ENCODE measurements around the gene KCTD16. TPM values are rescaled to one million over a fixed set of nuclear protein-coding genes. Genes with fewer than 3 reads are reported as not detected.

The KCTD16 gene
- total RNA-seq, 1 experiment from 2014 or later = 0.64 TPM

- intact Hi-C loops (cut with micrococcal nuclease) = no loop called here
These were observed 118.6 kb downstream of the KCTD16 start for GRCh38 chr5:144289277-144289676.

GRCh38 chr5:144292029-144292428, 121.4 kb downstream of the KCTD16 start:
- H3K4me3 ChIP-seq (replicated peaks in 1 of 2; ENCODE audit: low read depth in 1 of 2, low read length in 2 of 2) = no peak overlapping the region
- H4K20me1 ChIP-seq (ENCODE audit: insufficient read depth) = no peaks in the 10 kb centered on the region
- ChIA-PET CTCF (no interaction called here), POLR2A (no interaction called here), RAD21 (ENCODE audit: low non-redundant PET in 1 of 2, low total read pairs in 2 of 2, uncharacterized antibody in 2 of 2, unreplicated experiment in 2 of 2) (no interaction called here)
- peaks cover 13% of the 10 kb centered on the region for H3K27me3 ChIP-seq (ENCODE audit: insufficient read depth, low read length)
- no peaks in the 10 kb centered on the region for H3K4me1 ChIP-seq (ENCODE audit: control insufficient read depth in 1 of 2, insufficient read depth in 2 of 2, low read length in 2 of 2)
- intact Hi-C loops (cut with micrococcal nuclease) = no loop called here
- no peaks in the 10 kb centered on the region for H3K79me2 ChIP-seq (ENCODE audit: insufficient read depth, low read length)
- H3K9ac ChIP-seq (ENCODE audit: low read length) = no peak overlapping the region
- H3K9me3 ChIP-seq (ENCODE audit: control insufficient read depth in 1 of 2, insufficient read depth in 1 of 2, low read depth in 1 of 2, low read length in 2 of 2) = no peaks in the 10 kb centered on the region
- no peaks in the 10 kb centered on the region for H3K9me2 ChIP-seq (ENCODE audit: insufficient read depth)
- no peak for TF ChIP-seq SIN3A (IDR thresholded peaks at IDR 0.05; ENCODE audit: low read depth)
- TF ChIP-seq MAX (IDR thresholded peaks at IDR 0.05) = no peak
- TF ChIP-seq FOSL1 (IDR thresholded peaks at IDR 0.05; ENCODE audit: low read depth) = no peak
- TF ChIP-seq REST (IDR thresholded peaks at IDR 0.05; ENCODE audit: low read depth) = no peak
- TF ChIP-seq ZBTB33 (IDR thresholded peaks at IDR 0.05; ENCODE audit: extremely low read depth, insufficient replicate concordance, low read length) = no peak
- no peak for TF ChIP-seq EZH2phosphoT487 (IDR thresholded peaks at IDR 0.05; ENCODE audit: borderline replicate concordance)
- no peak for TF ChIP-seq SRF (IDR thresholded peaks at IDR 0.05; ENCODE audit: low read depth)
- no peak for TF ChIP-seq JUND (IDR thresholded peaks at IDR 0.05)
- no peak overlapping the region for H3K27ac ChIP-seq (ENCODE audit: low read depth, low read length)
- no peak overlapping the region for H3K4me2 ChIP-seq (ENCODE audit: low read length)
- H3K36me3 ChIP-seq (ENCODE audit: control insufficient read depth in 1 of 2, insufficient read depth in 2 of 2, low read length in 2 of 2) = no peaks in the 10 kb centered on the region; a peak in 1 of 4 replicates
- no peak for ATAC-seq
- BruUV-seq (replicated peaks) = no TSS peak
- DNase-seq (ENCODE audit: low read depth, low spot score) = no peak
- no peak overlapping the region for H2AFZ ChIP-seq (ENCODE audit: low read depth, low read length, poor library complexity, severe bottlenecking)

More at GRCh38 chr5:144289277-144289676, 118.6 kb downstream of the KCTD16 start:
- ATAC-seq (no peak), DNase-seq (ENCODE audit: low read depth, low spot score) (no peak)
- POLR2A ChIA-PET = no interaction called here
- Histone ChIP-seq H3K4me2 (ENCODE audit: low read length) (no peak overlapping the region), H3K27ac (ENCODE audit: low read depth, low read length) (no peak overlapping the region), H2AFZ (ENCODE audit: low read depth, low read length, poor library complexity, severe bottlenecking) (no peak overlapping the region), H3K4me3 (replicated peaks in 1 of 2; ENCODE audit: low read depth in 1 of 2, low read length in 2 of 2) (no peak overlapping the region), H3K9me2 (ENCODE audit: insufficient read depth) (no peaks in the 10 kb centered on the region), H3K9me3 (ENCODE audit: control insufficient read depth in 1 of 2, insufficient read depth in 1 of 2, low read depth in 1 of 2, low read length in 2 of 2) (no peaks in the 10 kb centered on the region), H3K79me2 (ENCODE audit: insufficient read depth, low read length) (no peaks in the 10 kb centered on the region), H4K20me1 (ENCODE audit: insufficient read depth) (no peaks in the 10 kb centered on the region), H3K9ac (ENCODE audit: low read length) (no peak overlapping the region), H3K27me3 (ENCODE audit: insufficient read depth, low read length) (peaks cover 17% of the 10 kb centered on the region), H3K36me3 (ENCODE audit: control insufficient read depth in 1 of 2, insufficient read depth in 2 of 2, low read length in 2 of 2) (no peaks in the 10 kb centered on the region; a peak in 1 of 4 replicates), H3K4me1 (ENCODE audit: control insufficient read depth in 1 of 2, insufficient read depth in 2 of 2, low read length in 2 of 2) (no peaks in the 10 kb centered on the region)
- no TSS peak for BruUV-seq (replicated peaks)
- no peak for TF ChIP-seq EZH2phosphoT487 (IDR thresholded peaks at IDR 0.05; ENCODE audit: borderline replicate concordance)
- TF ChIP-seq YY1 (IDR thresholded peaks at IDR 0.05; ENCODE audit: extremely low read depth, insufficient replicate concordance, low read depth, low read length) = no peak
- no peak for TF ChIP-seq SRF (IDR thresholded peaks at IDR 0.05; ENCODE audit: low read depth)
- RAD21 ChIA-PET (ENCODE audit: low non-redundant PET in 1 of 2, low total read pairs in 2 of 2, uncharacterized antibody in 2 of 2, unreplicated experiment in 2 of 2) = no interaction called here
- CTCF ChIA-PET = no interaction called here

Measured in HCT116 (cell line).